Hepatocyte (in vitro differentiated cells): ENCODE data around the gene SCRG1. TPM values are rescaled to one million over a fixed set of nuclear protein-coding genes. Genes with fewer than 3 reads are reported as not detected.

Experiments used
- DNase-seq: peaks from one replicate; pipeline ENCODE4 v3.0.0-alpha.2; 2016; ENCODE audit warnings: low spot score
- H2AFZ ChIP-seq: fragments of 200-600 bp; sonication (generic); 2 replicates; pipeline ENCODE4 v1.6.0; 2016; ENCODE audit warnings: antibody characterized with exemption, mild to moderate bottlenecking
- H3K27ac ChIP-seq: fragments of 200-600 bp; sonication (generic); 2 replicates; pipeline ENCODE4 v1.5.1; 2016; ENCODE audit warnings: mild to moderate bottlenecking
- H3K27me3 ChIP-seq: fragments of 200-600 bp; sonication (generic); 2 replicates; pipeline ENCODE4 v1.6.1; 2016
- H3K36me3 ChIP-seq: fragments of 200-600 bp; sonication (generic); replicated peaks from 2 replicates; pipeline ENCODE4 v1.5.1; 2016; ENCODE audit warnings: low read depth; ENCODE audit not compliant: insufficient read depth
- H3K4me1 ChIP-seq: fragments of 200-600 bp; sonication (generic); 2 replicates; pipeline ENCODE4 v1.5.1; 2016; ENCODE audit warnings: mild to moderate bottlenecking, moderate library complexity; ENCODE audit not compliant: insufficient read depth
- H3K4me2 ChIP-seq: fragments of 200-600 bp; sonication (generic); 2 replicates; pipeline ENCODE4 v1.6.0; 2016
- H3K4me3 ChIP-seq: fragments of 200-600 bp; sonication (generic); 2 replicates; pipeline ENCODE4 v1.5.1; 2016; ENCODE audit warnings: mild to moderate bottlenecking
- H3K79me2 ChIP-seq: fragments of 200-600 bp; sonication (generic); 2 replicates; pipeline ENCODE4 v1.6.0; 2017; ENCODE audit warnings: mild to moderate bottlenecking
- H3K9me2 ChIP-seq: fragments of 200-600 bp; sonication (generic); replicated peaks from 2 replicates; pipeline ENCODE4 v1.6.0; 2017; ENCODE audit warnings: mild to moderate bottlenecking; ENCODE audit not compliant: insufficient read depth
- H3K9me3 ChIP-seq: fragments of 200-600 bp; sonication (generic); 2 replicates; pipeline ENCODE4 v1.5.1; 2016; ENCODE audit warnings: low read depth, mild to moderate bottlenecking
- H4K20me1 ChIP-seq: fragments of 200-600 bp; sonication (generic); 2 replicates; pipeline ENCODE4 v1.6.0; 2016; ENCODE audit warnings: mild to moderate bottlenecking; ENCODE audit not compliant: insufficient read depth, poor library complexity, severe bottlenecking
- EZH2 ChIP-seq: fragments of 200-600 bp; sonication (generic); IDR thresholded peaks from 2 replicates; pipeline ENCODE4 v1.6.1; 2016; ENCODE audit warnings: antibody characterized with exemption, mild to moderate bottlenecking, borderline replicate concordance
- EZH2phosphoT487 ChIP-seq: fragments of 200-600 bp; sonication (generic); IDR thresholded peaks from one replicate; pipeline ENCODE4 v1.6.1; 2018; ENCODE audit warnings: antibody characterized with exemption, mild to moderate bottlenecking, low read depth, moderate library complexity; ENCODE audit not compliant: unreplicated experiment, severe bottlenecking
- whole genome bisulfite sequencing: methylation state at CpG from one replicate; pipeline ENCODE4 v1.1.6; 2016; ENCODE audit warnings: low lambda C conversion rate; ENCODE audit errors: missing lambda C conversion rate; 5-methylcytosine and 5-hydroxymethylcytosine counted together
- polyA plus RNA-seq: library from polyadenylated mRNA; unstranded; fragments of >200 nt; fragmentation: Nextera tagmentation; extraction: Ambion mirVana; gene quantifications from 2 replicates; pipeline ENCODE4 v1.2.1, GENCODE V29; 2016
- total RNA-seq: library from RNA; depleted of rRNA; stranded (reverse); fragments of >200 nt; gene quantifications from 2 replicates; pipeline ENCODE4 v1.2.3, GENCODE V29; 2014
- TF ChIP-seq, protein P1 (sequence below): fragments of 200-600 bp; sonication (generic); IDR thresholded peaks from 2 replicates; pipeline ENCODE4 v1.5.1; 2016; ENCODE audit warnings: antibody characterized with exemption, mild to moderate bottlenecking; ENCODE audit not compliant: poor library complexity

The SCRG1 gene
- total RNA-seq, result 2.1 and 3.5 TPM in 2 replicates
- 5.1 and 6.1 TPM in 2 replicates for polyA plus RNA-seq

DNA sequence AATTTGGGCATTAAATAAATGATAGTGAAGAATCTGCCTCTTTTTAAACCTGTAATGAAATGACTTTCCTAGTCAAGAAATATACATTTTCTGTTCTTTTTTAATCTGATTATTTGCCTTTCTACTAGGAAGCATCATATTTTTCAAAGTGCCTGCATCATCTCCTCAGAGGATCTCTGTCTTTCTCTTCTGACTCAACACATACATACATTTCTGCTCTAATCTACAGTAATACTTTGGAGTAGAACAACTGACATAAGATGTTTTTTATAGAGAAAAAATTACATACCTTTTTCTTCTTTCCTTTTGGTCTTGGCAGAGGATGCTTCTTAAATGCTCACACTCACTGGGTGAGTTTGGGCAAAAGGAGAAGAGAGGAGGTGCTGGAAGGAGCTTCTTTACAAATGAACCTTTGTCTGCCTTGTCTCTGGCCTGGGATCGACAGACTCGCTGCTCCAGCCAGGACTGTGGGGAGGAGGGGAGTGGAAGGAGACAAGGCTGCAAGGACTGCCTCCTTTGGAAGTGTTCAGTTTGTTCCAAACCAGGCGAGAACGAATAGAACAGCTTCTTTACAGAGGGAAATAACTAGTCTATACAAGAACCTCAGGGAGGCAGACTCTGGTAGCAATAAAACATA is at the start of gene SCRG1:
Gene SCRG1 (minus strand): TSS at position 338 of the 637 bp plus-strand sequence. CDS start 7,702 bp downstream, outside the sequence.
- Histone ChIP-seq H3K27me3 (no peaks in the 10 kb centered on the region), H3K9me3 (no peaks in the 10 kb centered on the region), H2AFZ (no peak within 1 kb of the TSS), H3K4me2 (no peak within 1 kb of the TSS), H3K27ac (no peak within 1 kb of the TSS), H3K4me3 (no peak within 1 kb of the TSS), H3K4me1 (no peaks in the 10 kb centered on the region), H4K20me1 (no peaks in the 10 kb centered on the region), H3K79me2 (no peaks in the 10 kb centered on the region), H3K9me2 (no peaks in the 10 kb centered on the region), H3K36me3 (no peaks in the 10 kb centered on the region)
- TF ChIP-seq EZH2 (no peak), EZH2phosphoT487 (no peak)
- TF ChIP-seq, protein P1, sequence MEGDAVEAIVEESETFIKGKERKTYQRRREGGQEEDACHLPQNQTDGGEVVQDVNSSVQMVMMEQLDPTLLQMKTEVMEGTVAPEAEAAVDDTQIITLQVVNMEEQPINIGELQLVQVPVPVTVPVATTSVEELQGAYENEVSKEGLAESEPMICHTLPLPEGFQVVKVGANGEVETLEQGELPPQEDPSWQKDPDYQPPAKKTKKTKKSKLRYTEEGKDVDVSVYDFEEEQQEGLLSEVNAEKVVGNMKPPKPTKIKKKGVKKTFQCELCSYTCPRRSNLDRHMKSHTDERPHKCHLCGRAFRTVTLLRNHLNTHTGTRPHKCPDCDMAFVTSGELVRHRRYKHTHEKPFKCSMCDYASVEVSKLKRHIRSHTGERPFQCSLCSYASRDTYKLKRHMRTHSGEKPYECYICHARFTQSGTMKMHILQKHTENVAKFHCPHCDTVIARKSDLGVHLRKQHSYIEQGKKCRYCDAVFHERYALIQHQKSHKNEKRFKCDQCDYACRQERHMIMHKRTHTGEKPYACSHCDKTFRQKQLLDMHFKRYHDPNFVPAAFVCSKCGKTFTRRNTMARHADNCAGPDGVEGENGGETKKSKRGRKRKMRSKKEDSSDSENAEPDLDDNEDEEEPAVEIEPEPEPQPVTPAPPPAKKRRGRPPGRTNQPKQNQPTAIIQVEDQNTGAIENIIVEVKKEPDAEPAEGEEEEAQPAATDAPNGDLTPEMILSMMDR, result no peak
- WGBS, result 50% methylated on average over 4 of the region's 4 CpGs
- DNase-seq, result no peak

DNA sequence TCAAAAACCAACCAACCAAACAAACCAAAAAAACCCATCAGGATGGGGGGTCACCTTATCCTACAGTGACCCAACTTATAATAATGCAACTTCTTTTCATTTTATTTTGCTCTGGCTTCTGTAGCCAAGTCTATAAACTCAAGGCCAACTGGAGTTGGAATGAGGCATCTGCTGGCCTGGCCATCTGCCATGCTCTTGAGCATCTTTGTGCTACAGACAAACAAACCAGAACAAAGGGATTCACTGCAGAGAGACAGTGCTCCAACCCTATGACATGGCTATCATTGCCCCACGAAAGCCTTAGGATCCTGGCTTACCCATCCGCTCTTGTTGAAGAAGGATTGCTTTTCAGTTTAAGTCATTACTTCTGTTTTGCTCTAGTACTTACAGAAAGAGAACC is 49.2 kb upstream of the SCRG1 start:
- Histone ChIP-seq H3K4me3 (no peak overlapping the region), H3K4me2 (no peak overlapping the region), H4K20me1 (no peaks in the 10 kb centered on the region), H3K79me2 (no peaks in the 10 kb centered on the region), H3K9me3 (no peaks in the 10 kb centered on the region), H3K27me3 (no peaks in the 10 kb centered on the region), H3K9me2 (no peaks in the 10 kb centered on the region), H3K36me3 (no peaks in the 10 kb centered on the region), H2AFZ (no peak overlapping the region), H3K27ac (no peak overlapping the region), H3K4me1 (no peaks in the 10 kb centered on the region)
- TF ChIP-seq, protein P1, result no peak
- TF ChIP-seq EZH2phosphoT487 (no peak), EZH2 (no peak)
- 73% methylated on average over 2 of the region's 2 CpGs for WGBS
- no peak for DNase-seq

DNA sequence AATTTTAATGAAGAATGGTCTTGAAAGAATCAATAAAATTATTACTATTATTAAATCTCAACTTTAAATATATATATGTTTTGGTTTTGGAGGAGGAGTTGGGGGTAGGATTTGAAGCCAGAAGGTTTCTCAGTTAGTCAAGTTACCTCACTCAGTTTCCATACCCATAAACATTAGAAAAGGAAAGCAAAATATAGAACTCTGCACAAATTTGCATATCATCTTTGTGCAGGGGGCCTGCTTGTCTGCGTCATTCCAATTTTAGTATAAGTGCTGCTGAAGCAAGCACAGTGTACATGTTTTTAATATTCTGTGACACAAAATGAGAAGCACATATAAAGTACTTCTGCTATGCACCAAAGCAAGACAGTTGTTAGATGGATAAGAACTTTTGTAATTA is 47.5 kb upstream of the SCRG1 start:
- 100% methylated on average over 1 of the region's 1 CpG for WGBS
- Histone ChIP-seq H3K27ac (no peak overlapping the region), H3K4me1 (no peaks in the 10 kb centered on the region), H3K27me3 (no peaks in the 10 kb centered on the region), H3K4me3 (no peak overlapping the region), H3K9me2 (no peaks in the 10 kb centered on the region), H2AFZ (no peak overlapping the region), H3K36me3 (no peaks in the 10 kb centered on the region), H4K20me1 (no peaks in the 10 kb centered on the region), H3K79me2 (no peaks in the 10 kb centered on the region), H3K9me3 (no peaks in the 10 kb centered on the region), H3K4me2 (no peak overlapping the region)
- DNase-seq, result no peak
- TF ChIP-seq EZH2phosphoT487 (no peak), EZH2 (no peak)
- TF ChIP-seq, protein P1, result no peak
